GM13977 (cell line): Measurements from ENCODE around the gene PELI3.
"Not testable (repeated sequence)": the region's sequence is repeated elsewhere in the genome, so short reads cannot be mapped to it uniquely, and the experiment has no call there.

Source experiments
- DNase-seq: peaks from one replicate; pipeline ENCODE4 v3.0.0; 2012; ENCODE audit warnings: low spot score
- in situ Hi-C: fragments of 300-500 bp; cut with MboI; formaldehyde crosslinking; loops from one replicate; pipeline ENCODE4 v1.12.0; 2022; ENCODE audit warnings: low sequenced_read_pairs, low pct_unique_long_range_greater_than_20kb, mixed read lengths, inconsistent platforms; ENCODE audit not compliant: unreplicated experiment
- TF ChIP-seq, protein P1 (sequence below): IDR thresholded peaks from 2 replicates; pipeline ENCODE4 v1.5.1; 2012; ENCODE audit warnings: mild to moderate bottlenecking, control low read depth; ENCODE audit not compliant: insufficient read depth; ENCODE audit errors: extremely low read depth, missing control alignments

The PELI3 gene

GRCh38 chr11:66421492-66422205 is 45.1 kb upstream of the PELI3 start:
- TF ChIP-seq, protein P1, sequence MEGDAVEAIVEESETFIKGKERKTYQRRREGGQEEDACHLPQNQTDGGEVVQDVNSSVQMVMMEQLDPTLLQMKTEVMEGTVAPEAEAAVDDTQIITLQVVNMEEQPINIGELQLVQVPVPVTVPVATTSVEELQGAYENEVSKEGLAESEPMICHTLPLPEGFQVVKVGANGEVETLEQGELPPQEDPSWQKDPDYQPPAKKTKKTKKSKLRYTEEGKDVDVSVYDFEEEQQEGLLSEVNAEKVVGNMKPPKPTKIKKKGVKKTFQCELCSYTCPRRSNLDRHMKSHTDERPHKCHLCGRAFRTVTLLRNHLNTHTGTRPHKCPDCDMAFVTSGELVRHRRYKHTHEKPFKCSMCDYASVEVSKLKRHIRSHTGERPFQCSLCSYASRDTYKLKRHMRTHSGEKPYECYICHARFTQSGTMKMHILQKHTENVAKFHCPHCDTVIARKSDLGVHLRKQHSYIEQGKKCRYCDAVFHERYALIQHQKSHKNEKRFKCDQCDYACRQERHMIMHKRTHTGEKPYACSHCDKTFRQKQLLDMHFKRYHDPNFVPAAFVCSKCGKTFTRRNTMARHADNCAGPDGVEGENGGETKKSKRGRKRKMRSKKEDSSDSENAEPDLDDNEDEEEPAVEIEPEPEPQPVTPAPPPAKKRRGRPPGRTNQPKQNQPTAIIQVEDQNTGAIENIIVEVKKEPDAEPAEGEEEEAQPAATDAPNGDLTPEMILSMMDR = no peak
- peak; percentile 95 for DNase-seq
- in situ Hi-C loops = loop anchor here (25.0 kb wide), 1 partner anchor 266 kb away; the partner anchor contains the start of gene RBM4B

GRCh38 chr11:66426314-66426713 is 40.4 kb upstream of the PELI3 start:
- DNase-seq = no peak
- in situ Hi-C loops = no loop called here
- TF ChIP-seq, protein P1 = no peak

DNA sequence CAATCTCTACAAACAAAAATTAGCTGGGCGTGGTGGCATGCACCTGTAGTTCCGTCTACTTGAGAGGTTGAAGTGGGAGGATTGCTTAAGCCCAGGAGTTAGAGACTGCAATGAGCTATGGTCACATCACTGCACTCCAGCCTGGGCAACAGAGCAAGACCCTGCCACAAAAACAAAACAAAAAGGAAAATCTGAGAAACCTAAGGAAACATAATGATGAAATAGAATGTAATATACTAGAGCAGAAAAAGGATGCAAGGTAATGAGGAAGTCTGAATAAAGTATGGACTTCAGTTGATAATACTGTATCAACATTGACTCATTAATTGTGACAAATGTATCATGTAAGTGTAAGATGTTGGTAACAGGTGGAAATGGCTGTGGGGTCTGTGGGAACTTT is 37.8 kb upstream of the PELI3 start:
- in situ Hi-C loops = no loop called here
- TF ChIP-seq, protein P1 = no peak

DNA sequence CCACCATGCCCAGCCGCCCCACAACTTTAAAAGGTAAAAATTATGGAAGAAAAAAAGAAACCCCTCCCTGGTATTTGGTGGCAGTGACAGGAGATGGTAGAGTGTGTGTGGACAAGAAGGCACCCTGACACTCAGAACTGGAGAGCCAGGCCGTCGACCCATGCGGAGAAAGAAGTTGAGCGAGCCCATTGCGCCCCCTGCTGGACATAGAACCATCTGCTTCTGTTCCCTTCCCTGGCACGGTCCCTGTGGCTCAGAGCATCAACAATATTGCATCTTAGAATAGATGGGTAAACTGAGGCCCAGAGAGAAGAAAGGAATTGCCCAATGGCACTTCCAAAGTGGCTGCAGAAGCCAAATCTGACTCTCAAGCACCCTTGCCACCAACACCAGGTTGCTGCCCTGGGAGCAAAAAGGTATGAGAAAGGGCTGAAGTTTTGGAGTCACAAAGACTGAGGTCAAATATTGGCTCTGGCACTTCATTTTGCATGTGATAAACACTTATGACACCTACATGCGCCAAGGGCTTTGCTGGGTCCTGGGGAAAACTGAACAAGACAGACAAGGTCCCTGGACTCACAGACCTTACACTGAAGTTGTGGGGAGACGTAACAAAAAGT is 36.6 kb upstream of the PELI3 start:
- in situ Hi-C loops = no loop called here
- TF ChIP-seq, protein P1 = peak; percentile 82
- DNase-seq = peak; percentile 83

More for the DNA sequence above, 37.8 kb upstream of the PELI3 start:
- no peak for DNase-seq

GRCh38 chr11:66431287-66431686 is 35.4 kb upstream of the PELI3 start:
- in situ Hi-C loops, DNase-seq: not testable (repeated sequence)

DNA sequence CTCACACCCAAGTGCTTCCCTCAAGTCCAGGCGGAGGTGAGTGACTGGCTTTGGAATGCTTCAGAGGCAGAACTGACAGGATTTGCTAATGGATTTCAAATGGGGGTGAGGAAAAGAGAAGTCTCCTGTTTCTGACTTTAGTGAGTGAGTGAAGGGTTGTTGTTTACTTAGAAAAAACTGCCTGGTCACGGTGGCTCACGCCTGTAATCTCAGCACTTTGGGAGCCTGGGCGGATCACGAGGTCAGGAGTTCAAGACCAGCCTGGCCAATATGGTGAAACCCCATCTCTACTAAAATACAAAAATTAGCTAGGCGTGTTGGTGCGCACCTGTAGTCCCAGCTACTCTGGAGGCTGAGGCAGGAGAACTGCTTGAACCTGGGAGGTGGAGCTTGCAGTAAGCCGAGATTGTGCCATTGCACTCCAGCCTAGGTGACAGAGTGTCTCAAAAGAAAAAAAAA is 34.8 kb upstream of the PELI3 start:
- in situ Hi-C loops, DNase-seq: not testable (repeated sequence)

- in situ Hi-C loops = no loop called here
Observed at GRCh38 chr11:66432597-66432996, 34.1 kb upstream of the PELI3 start.

More at GRCh38 chr11:66432597-66432996, 34.1 kb upstream of the PELI3 start:
- DNase-seq = no peak
- TF ChIP-seq, protein P1 = no peak
